SK-N-SH (cell line): ENCODE measurements around the gene LTBP1. TPM values are rescaled to one million over a fixed set of nuclear protein-coding genes. Genes with fewer than 3 reads are reported as not detected.

Experiments used
- CTCF ChIA-PET: fragments of 300-600, 350-600 bp; formaldehyde crosslinking; extraction: SDS; loops from one replicate; lab custom pipeline; 2021; lab: Yijun Ruan, JAX
- POLR2A ChIA-PET: fragments of 350-600 bp; sonication (Branson Sonifier 250); formaldehyde crosslinking; extraction: SDS; loops from one replicate; lab custom pipeline; 2020; ENCODE audit warnings: antibody characterized with exemption, inconsistent platforms; lab: Yijun Ruan, JAX
- DNase-seq: peaks from one replicate; pipeline ENCODE4 v3.0.0; 2012
- H2AFZ ChIP-seq: fragments of 200-600 bp; sonication (generic); 2 replicates; pipeline ENCODE4 v1.8.1; 2016; ENCODE audit warnings: antibody characterized with exemption, mild to moderate bottlenecking, low read depth
- H3F3A ChIP-seq: fragments of 200-600 bp; sonication (generic); replicated peaks from 2 replicates; pipeline ENCODE3; 2016; ENCODE audit warnings: antibody characterized with exemption, mild to moderate bottlenecking; ENCODE audit not compliant: insufficient read depth
- H3K27ac ChIP-seq, 2 experiments: fragments of 200-500 bp in 1 of 2; fragments of 200-600 bp in 1 of 2; sonication (Bioruptor generic) in 1 of 2; sonication (generic), shearing (Covaris generic) in 1 of 2; 2 replicates each; pipeline versions ENCODE4 v1.5.1 to v1.6.1; 2014 to 2016; ENCODE audit warnings: low read depth in 2 of 2, inconsistent platforms in 1 of 2, low read length in 1 of 2, mild to moderate bottlenecking in 1 of 2, mixed read lengths in 1 of 2
- H3K27me3 ChIP-seq: fragments of 200-600 bp; sonication (generic), shearing (Covaris generic); 2 replicates; pipeline ENCODE4 v1.6.1; 2016; ENCODE audit warnings: mixed run types; ENCODE audit not compliant: insufficient read depth
- H3K36me3 ChIP-seq, 2 experiments: fragments of 200-500 bp in 1 of 2; fragments of 200-600 bp in 1 of 2; sonication (Bioruptor generic) in 1 of 2; sonication (generic) in 1 of 2; replicated peaks in 1 of 2; 2 replicates each; pipeline versions ENCODE3 to v1.5.1; 2014 to 2016; ENCODE audit warnings: low read length in 1 of 2, mild to moderate bottlenecking in 1 of 2; ENCODE audit not compliant: insufficient read depth in 2 of 2, control insufficient read depth in 1 of 2
- H3K4me1 ChIP-seq, 2 experiments: fragments of 200-500 bp in 1 of 2; fragments of 200-600 bp in 1 of 2; sonication (Bioruptor generic) in 1 of 2; sonication (generic), shearing (Covaris generic) in 1 of 2; 2 replicates each; pipeline versions ENCODE4 v1.5.1 to v1.6.1; 2014 to 2016; ENCODE audit warnings: low read depth in 1 of 2, low read length in 1 of 2, mixed run types in 1 of 2; ENCODE audit not compliant: insufficient read depth in 2 of 2, control insufficient read depth in 1 of 2
- H3K4me2 ChIP-seq: fragments of 200-600 bp; sonication (generic), shearing (Covaris generic); 2 replicates; pipeline ENCODE4 v1.6.1; 2017; ENCODE audit warnings: mixed run types
- H3K4me3 ChIP-seq, 2 experiments: fragments of 200-500 bp in 1 of 2; fragments of 200-600 bp in 1 of 2; sonication (Bioruptor generic) in 1 of 2; sonication (generic), shearing (Covaris generic) in 1 of 2; 2 replicates each; pipeline versions ENCODE4 v1.5.1 to v1.8.1; 2014 to 2016; ENCODE audit warnings: low read depth in 2 of 2, inconsistent platforms in 1 of 2, low read length in 1 of 2, mild to moderate bottlenecking in 1 of 2, mixed read lengths in 1 of 2, moderate library complexity in 1 of 2
- H3K79me2 ChIP-seq: fragments of 200-600 bp; sonication (generic); 2 replicates; pipeline ENCODE4 v1.8.1; 2017; ENCODE audit warnings: mild to moderate bottlenecking; ENCODE audit not compliant: insufficient read depth
- H3K9ac ChIP-seq: fragments of 200-600 bp; sonication (generic); 2 replicates; pipeline ENCODE4 v1.6.1; 2017; ENCODE audit warnings: mixed run types
- H3K9me2 ChIP-seq: fragments of 200-600 bp; sonication (generic); 2 replicates; pipeline ENCODE4 v1.6.1; 2017; ENCODE audit warnings: mixed run types
- H3K9me3 ChIP-seq: fragments of 200-600 bp; sonication (generic); 2 replicates; pipeline ENCODE4 v1.6.1; 2017; ENCODE audit warnings: mixed run types, mild to moderate bottlenecking, moderate library complexity
- H4K20me1 ChIP-seq: fragments of 200-600 bp; sonication (generic); 2 replicates; pipeline ENCODE4 v1.6.1; 2017; ENCODE audit warnings: mild to moderate bottlenecking, mixed run types; ENCODE audit not compliant: insufficient read depth
- ELF1 ChIP-seq: IDR thresholded peaks from 2 replicates; pipeline ENCODE4 v1.4.0; 2012
- EP300 ChIP-seq, 2 experiments: IDR thresholded peaks; 2 replicates each; pipeline versions ENCODE4 v1.4.0 to v1.6.1; 2012; ENCODE audit warnings: borderline replicate concordance in 1 of 2, low read depth in 1 of 2, low read length in 1 of 2
- FOXM1 ChIP-seq: IDR thresholded peaks from 2 replicates; pipeline ENCODE4 v1.4.0; 2012; ENCODE audit warnings: low read depth, mild to moderate bottlenecking
- MXI1 ChIP-seq: IDR thresholded peaks from 2 replicates; pipeline ENCODE4 v1.6.1; 2012; ENCODE audit warnings: mild to moderate bottlenecking, low read depth, low read length, improper control_type of control experiment
- POLR2AphosphoS5 ChIP-seq: IDR thresholded peaks from 2 replicates; pipeline ENCODE4 v1.6.1; 2012; ENCODE audit warnings: low read depth, low read length
- RCOR1 ChIP-seq: fragments of 150-350 bp; IDR thresholded peaks from 2 replicates; pipeline ENCODE4 v1.6.1; 2017; ENCODE audit warnings: antibody characterized with exemption, low read length
- RFX5 ChIP-seq: IDR thresholded peaks from 2 replicates; pipeline ENCODE4 v1.6.1; 2012; ENCODE audit warnings: mild to moderate bottlenecking, improper control_type of control experiment, low read length
- SIN3A ChIP-seq: IDR thresholded peaks from 2 replicates; pipeline ENCODE4 v1.6.1; 2012; ENCODE audit warnings: low read depth, mild to moderate bottlenecking, low read length, moderate library complexity, borderline replicate concordance
- TAF1 ChIP-seq: IDR thresholded peaks from 2 replicates; pipeline ENCODE4 v1.6.1; 2012; ENCODE audit warnings: low read depth, mild to moderate bottlenecking, low read length, moderate library complexity, borderline replicate concordance
- YY1 ChIP-seq: IDR thresholded peaks from 2 replicates; pipeline ENCODE4 v1.4.0; 2012; ENCODE audit warnings: low read depth, mild to moderate bottlenecking
- WGBS: methylation state at CpG from one replicate; pipeline ENCODE4 v1.1.6; 2017; ENCODE audit warnings: low lambda C conversion rate; 5-methylcytosine and 5-hydroxymethylcytosine counted together
- polyA plus RNA-seq, 3 experiments: library from polyadenylated mRNA; depleted of rRNA; stranded (reverse); fragments of >200 nt; gene quantifications; 2 replicates each; pipeline ENCODE4 v1.2.3, GENCODE V29; 2012
- TF ChIP-seq, protein P1 (sequence below): IDR thresholded peaks from 2 replicates; pipeline ENCODE4 v1.6.1; 2012; ENCODE audit warnings: mild to moderate bottlenecking, low read depth, low read length, moderate library complexity
- TF ChIP-seq, protein P2 (sequence below): fragments of 200-600 bp; sonication (generic); IDR thresholded peaks from 2 replicates; pipeline ENCODE4 v1.6.1; 2017; ENCODE audit warnings: antibody characterized with exemption, mild to moderate bottlenecking, moderate library complexity
- TF ChIP-seq, protein P3 (sequence below): IDR thresholded peaks from 2 replicates; pipeline ENCODE4 v1.4.0; 2012; ENCODE audit warnings: low read depth, borderline replicate concordance
- TF ChIP-seq, protein P4 (sequence below): IDR thresholded peaks from 2 replicates; pipeline ENCODE4; 2012
- TF ChIP-seq, protein P5 (sequence below): IDR thresholded peaks from 2 replicates; pipeline ENCODE4 v1.4.0; 2012; ENCODE audit warnings: low read depth
- TF ChIP-seq, protein P6 (sequence below): fragments of 150-350 bp; IDR thresholded peaks from 2 replicates; pipeline ENCODE4 v1.6.1; 2017; ENCODE audit warnings: antibody characterized with exemption, low read length, low read depth, borderline replicate concordance

Gene LTBP1
- polyA plus RNA-seq, 1 of the 3 experiments (the other 2 are of a cell fraction) = 467 TPM

DNA sequence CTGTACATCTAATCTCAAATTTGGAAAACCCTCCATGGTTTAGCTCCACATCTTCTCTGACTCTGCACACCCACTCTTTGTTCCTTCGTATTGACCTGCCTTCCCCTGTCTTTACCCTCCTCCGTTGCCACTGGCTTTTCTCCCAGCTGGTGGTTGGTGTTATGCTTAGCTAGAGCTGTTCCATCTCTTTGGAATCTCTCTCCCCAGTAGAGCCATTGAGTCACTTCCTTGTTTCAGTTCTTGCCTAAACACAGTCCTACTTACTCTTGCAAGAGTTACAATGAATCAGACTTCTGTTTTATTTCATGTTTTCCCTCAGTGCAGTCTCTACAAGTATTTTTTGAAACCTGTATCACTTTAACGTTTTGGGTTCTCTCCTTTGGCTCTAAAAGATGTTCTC, 263.9 kb downstream of the LTBP1 start (continued):
- TF ChIP-seq, protein P1, sequence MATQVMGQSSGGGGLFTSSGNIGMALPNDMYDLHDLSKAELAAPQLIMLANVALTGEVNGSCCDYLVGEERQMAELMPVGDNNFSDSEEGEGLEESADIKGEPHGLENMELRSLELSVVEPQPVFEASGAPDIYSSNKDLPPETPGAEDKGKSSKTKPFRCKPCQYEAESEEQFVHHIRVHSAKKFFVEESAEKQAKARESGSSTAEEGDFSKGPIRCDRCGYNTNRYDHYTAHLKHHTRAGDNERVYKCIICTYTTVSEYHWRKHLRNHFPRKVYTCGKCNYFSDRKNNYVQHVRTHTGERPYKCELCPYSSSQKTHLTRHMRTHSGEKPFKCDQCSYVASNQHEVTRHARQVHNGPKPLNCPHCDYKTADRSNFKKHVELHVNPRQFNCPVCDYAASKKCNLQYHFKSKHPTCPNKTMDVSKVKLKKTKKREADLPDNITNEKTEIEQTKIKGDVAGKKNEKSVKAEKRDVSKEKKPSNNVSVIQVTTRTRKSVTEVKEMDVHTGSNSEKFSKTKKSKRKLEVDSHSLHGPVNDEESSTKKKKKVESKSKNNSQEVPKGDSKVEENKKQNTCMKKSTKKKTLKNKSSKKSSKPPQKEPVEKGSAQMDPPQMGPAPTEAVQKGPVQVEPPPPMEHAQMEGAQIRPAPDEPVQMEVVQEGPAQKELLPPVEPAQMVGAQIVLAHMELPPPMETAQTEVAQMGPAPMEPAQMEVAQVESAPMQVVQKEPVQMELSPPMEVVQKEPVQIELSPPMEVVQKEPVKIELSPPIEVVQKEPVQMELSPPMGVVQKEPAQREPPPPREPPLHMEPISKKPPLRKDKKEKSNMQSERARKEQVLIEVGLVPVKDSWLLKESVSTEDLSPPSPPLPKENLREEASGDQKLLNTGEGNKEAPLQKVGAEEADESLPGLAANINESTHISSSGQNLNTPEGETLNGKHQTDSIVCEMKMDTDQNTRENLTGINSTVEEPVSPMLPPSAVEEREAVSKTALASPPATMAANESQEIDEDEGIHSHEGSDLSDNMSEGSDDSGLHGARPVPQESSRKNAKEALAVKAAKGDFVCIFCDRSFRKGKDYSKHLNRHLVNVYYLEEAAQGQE = peak; percentile 69; the same call in 1 of the 2 replicates
- TF ChIP-seq RFX5 (no peak), SIN3A (peak; percentile 86; the same call in 1 of the 2 replicates), YY1 (no peak)
- TF ChIP-seq, protein P2, sequence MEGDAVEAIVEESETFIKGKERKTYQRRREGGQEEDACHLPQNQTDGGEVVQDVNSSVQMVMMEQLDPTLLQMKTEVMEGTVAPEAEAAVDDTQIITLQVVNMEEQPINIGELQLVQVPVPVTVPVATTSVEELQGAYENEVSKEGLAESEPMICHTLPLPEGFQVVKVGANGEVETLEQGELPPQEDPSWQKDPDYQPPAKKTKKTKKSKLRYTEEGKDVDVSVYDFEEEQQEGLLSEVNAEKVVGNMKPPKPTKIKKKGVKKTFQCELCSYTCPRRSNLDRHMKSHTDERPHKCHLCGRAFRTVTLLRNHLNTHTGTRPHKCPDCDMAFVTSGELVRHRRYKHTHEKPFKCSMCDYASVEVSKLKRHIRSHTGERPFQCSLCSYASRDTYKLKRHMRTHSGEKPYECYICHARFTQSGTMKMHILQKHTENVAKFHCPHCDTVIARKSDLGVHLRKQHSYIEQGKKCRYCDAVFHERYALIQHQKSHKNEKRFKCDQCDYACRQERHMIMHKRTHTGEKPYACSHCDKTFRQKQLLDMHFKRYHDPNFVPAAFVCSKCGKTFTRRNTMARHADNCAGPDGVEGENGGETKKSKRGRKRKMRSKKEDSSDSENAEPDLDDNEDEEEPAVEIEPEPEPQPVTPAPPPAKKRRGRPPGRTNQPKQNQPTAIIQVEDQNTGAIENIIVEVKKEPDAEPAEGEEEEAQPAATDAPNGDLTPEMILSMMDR = no peak

DNA sequence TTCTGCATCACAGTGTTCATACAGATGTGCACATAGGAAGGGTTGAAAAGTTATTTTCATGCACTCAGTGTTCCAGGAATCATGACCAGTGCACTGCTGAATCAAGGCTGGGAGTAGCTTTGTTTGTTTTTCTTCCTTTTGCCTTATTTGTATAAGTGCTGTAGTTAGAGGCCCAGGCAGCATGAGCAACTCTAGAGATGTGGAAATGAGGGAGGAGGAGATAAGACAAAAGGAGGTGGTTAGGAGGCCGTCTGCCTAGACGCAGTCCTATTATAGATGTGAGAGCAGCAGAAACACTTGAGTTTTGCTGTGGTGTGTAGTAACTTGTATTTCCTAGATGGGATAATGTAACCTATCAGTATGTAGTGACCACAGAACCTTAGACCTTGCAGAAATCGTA, 265.4 kb downstream of the LTBP1 start:
- Histone ChIP-seq H3K27ac (peak overlapping the region in 1 of 2 experiments; percentile 96; a peak in 2 of 4 replicates), H3F3A (peaks cover 74% of the 10 kb centered on the region), H3K4me3 (no peak overlapping the region), H2AFZ (no peak overlapping the region), H3K27me3 (no peaks in the 10 kb centered on the region), H3K9me2 (no peaks in the 10 kb centered on the region), H3K4me1 (peaks cover 5 to 75% of the 10 kb centered on the region in 2 experiments), H4K20me1 (no peaks in the 10 kb centered on the region), H3K36me3 (peaks cover 17% of the 10 kb centered on the region in 2 experiments), H3K79me2 (peaks cover 64% of the 10 kb centered on the region), H3K4me2 (peak overlapping the region; percentile 65), H3K9me3 (no peaks in the 10 kb centered on the region), H3K9ac (peak overlapping the region; percentile 62)
- 54% methylated on average over 3 of the region's 3 CpGs for WGBS
- ChIA-PET POLR2A (no interaction called here), CTCF (no interaction called here)
- no peak for TF ChIP-seq ELF1
- TF ChIP-seq, protein P3, sequence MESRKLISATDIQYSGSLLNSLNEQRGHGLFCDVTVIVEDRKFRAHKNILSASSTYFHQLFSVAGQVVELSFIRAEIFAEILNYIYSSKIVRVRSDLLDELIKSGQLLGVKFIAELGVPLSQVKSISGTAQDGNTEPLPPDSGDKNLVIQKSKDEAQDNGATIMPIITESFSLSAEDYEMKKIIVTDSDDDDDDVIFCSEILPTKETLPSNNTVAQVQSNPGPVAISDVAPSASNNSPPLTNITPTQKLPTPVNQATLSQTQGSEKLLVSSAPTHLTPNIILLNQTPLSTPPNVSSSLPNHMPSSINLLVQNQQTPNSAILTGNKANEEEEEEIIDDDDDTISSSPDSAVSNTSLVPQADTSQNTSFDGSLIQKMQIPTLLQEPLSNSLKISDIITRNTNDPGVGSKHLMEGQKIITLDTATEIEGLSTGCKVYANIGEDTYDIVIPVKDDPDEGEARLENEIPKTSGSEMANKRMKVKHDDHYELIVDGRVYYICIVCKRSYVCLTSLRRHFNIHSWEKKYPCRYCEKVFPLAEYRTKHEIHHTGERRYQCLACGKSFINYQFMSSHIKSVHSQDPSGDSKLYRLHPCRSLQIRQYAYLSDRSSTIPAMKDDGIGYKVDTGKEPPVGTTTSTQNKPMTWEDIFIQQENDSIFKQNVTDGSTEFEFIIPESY = no peak
- no peak for TF ChIP-seq EP300 (IDR thresholded peaks at IDR 0.05; ENCODE audit: borderline replicate concordance in 1 of 2, low read depth in 1 of 2, low read length in 1 of 2)
- TF ChIP-seq POLR2AphosphoS5 = no peak
- no peak for TF ChIP-seq FOXM1
- TF ChIP-seq, protein P4, sequence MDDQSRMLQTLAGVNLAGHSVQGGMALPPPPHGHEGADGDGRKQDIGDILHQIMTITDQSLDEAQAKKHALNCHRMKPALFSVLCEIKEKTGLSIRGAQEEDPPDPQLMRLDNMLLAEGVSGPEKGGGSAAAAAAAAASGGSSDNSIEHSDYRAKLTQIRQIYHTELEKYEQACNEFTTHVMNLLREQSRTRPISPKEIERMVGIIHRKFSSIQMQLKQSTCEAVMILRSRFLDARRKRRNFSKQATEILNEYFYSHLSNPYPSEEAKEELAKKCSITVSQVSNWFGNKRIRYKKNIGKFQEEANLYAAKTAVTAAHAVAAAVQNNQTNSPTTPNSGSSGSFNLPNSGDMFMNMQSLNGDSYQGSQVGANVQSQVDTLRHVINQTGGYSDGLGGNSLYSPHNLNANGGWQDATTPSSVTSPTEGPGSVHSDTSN = no peak
- no peak for TF ChIP-seq MXI1
- TF ChIP-seq TAF1 = no peak
- TF ChIP-seq, protein P5, sequence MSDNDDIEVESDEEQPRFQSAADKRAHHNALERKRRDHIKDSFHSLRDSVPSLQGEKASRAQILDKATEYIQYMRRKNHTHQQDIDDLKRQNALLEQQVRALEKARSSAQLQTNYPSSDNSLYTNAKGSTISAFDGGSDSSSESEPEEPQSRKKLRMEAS = no peak
- TF ChIP-seq, protein P6, sequence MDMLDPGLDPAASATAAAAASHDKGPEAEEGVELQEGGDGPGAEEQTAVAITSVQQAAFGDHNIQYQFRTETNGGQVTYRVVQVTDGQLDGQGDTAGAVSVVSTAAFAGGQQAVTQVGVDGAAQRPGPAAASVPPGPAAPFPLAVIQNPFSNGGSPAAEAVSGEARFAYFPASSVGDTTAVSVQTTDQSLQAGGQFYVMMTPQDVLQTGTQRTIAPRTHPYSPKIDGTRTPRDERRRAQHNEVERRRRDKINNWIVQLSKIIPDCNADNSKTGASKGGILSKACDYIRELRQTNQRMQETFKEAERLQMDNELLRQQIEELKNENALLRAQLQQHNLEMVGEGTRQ = no peak
- TF ChIP-seq RCOR1 = no peak
- no peak for TF ChIP-seq YY1
- TF ChIP-seq, protein P2 = no peak
- DNase-seq = no peak
